Measurements from ENCODE around the gene UBC. TPM values are rescaled to one million over a fixed set of nuclear protein-coding genes. Genes with fewer than 3 reads are reported as not detected.

Gene UBC
- total and polyA plus RNA-seq, 9 of the 15 experiments (the other 6 are each of a cell fraction or from before 2014, with no cell fraction given), result 533 to 1,153 (median 813) TPM

DNA sequence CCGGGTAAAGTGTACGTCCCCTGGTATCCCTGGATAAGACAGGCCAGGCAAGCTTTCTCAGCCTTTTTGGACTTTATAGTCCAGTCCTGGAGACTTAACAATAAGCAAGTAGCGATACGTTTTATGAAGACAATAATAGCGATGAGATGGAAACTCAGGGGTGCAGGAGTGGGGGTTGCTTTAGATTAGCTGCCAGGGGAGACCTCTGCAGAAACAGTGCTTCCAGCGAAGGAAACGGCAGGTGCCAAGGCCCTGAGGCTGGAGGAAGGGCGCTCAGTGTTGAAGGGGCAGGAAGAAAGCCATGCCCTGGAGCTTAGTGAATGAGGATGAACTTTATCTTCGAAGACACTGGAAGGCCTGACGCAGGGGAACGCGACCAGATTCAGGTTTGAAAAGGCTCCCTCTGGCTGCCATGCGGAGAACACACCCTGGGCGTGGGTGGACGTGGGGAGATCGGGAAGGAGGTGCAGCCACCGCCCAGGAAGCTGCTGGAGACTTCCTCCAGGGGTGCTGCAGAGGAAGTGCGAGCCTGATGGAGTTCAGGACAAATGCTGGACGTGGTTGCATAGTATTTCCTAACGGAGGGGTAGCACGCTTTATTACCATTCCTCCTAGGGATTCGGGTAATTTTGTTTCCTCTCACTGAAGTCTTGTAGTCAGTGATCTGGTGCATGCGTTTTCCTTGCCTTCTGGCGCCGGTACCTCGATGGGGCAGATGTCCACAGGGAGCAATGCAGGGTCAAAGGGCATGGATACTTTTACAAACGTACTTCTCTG is 26.1 kb upstream of the UBC start (continued):
- TF ChIP-seq RBM34 (IDR thresholded peaks at IDR 0.05; ENCODE audit: borderline replicate concordance, insufficient read depth, low read length) (no peak), SMC3 (conservative IDR thresholded peaks at IDR 0.05; ENCODE audit: insufficient read depth, low read depth, low read length) (peak; percentile 59), ZNF830 (CRISPR knock-in tag; IDR thresholded peaks at IDR 0.05) (no peak), JUN (IDR thresholded peaks at IDR 0.05; ENCODE audit: borderline replicate concordance, low read depth, low read length) (peak; percentile 8; the same call in 1 of the 2 replicates), JUN (CRISPR knock-in tag; IDR thresholded peaks at IDR 0.05; ENCODE audit: borderline replicate concordance) (no peak), KLF1 (tag; IDR thresholded peaks at IDR 0.05) (peak; percentile 84; the same call in 1 of the 2 replicates), NFATC3 (IDR thresholded peaks at IDR 0.05) (peak; percentile 41; the same call in 1 of the 2 replicates), ZNF24 (IDR thresholded peaks at IDR 0.05) (peak; percentile 63), SIN3B (IDR thresholded peaks at IDR 0.05; ENCODE audit: low read depth) (no peak; the same call in 1 of the 2 replicates), PCBP2 (IDR thresholded peaks at IDR 0.05; ENCODE audit: low read depth, low read length, poor library complexity, severe bottlenecking) (no peak), MCM3 (IDR thresholded peaks at IDR 0.05) (no peak), GABPA (tag; conservative IDR thresholded peaks at IDR 0.05; ENCODE audit: low read depth) (peak; percentile 84), SP2 (IDR thresholded peaks at IDR 0.05; ENCODE audit: extremely low read depth, low read depth, low read length, poor library complexity, severe bottlenecking) (no peak), ETV5 (CRISPR knock-in tag; IDR thresholded peaks at IDR 0.05; ENCODE audit: low read depth) (peak; percentile 88), ZNF584 (CRISPR knock-in tag; IDR thresholded peaks at IDR 0.05; ENCODE audit: low read depth) (no peak)
- TF ChIP-seq, protein P1, sequence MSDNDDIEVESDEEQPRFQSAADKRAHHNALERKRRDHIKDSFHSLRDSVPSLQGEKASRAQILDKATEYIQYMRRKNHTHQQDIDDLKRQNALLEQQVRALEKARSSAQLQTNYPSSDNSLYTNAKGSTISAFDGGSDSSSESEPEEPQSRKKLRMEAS (CRISPR knock-in tag; IDR thresholded peaks at IDR 0.05), result peak; percentile 57; the same call in 1 of the 2 replicates
- TF ChIP-seq, protein P2, sequence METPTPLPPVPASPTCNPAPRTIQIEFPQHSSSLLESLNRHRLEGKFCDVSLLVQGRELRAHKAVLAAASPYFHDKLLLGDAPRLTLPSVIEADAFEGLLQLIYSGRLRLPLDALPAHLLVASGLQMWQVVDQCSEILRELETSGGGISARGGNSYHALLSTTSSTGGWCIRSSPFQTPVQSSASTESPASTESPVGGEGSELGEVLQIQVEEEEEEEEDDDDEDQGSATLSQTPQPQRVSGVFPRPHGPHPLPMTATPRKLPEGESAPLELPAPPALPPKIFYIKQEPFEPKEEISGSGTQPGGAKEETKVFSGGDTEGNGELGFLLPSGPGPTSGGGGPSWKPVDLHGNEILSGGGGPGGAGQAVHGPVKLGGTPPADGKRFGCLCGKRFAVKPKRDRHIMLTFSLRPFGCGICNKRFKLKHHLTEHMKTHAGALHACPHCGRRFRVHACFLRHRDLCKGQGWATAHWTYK (CRISPR knock-in tag; IDR thresholded peaks at IDR 0.05), result no peak
- TF ChIP-seq, protein P3, sequence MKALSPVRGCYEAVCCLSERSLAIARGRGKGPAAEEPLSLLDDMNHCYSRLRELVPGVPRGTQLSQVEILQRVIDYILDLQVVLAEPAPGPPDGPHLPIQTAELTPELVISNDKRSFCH (CRISPR knock-in tag; IDR thresholded peaks at IDR 0.05), result no peak
- TF ChIP-seq, protein P3 (tag; IDR thresholded peaks at IDR 0.05), result peak; percentile 70; the same call in 1 of the 2 replicates
- TF ChIP-seq, protein P4, sequence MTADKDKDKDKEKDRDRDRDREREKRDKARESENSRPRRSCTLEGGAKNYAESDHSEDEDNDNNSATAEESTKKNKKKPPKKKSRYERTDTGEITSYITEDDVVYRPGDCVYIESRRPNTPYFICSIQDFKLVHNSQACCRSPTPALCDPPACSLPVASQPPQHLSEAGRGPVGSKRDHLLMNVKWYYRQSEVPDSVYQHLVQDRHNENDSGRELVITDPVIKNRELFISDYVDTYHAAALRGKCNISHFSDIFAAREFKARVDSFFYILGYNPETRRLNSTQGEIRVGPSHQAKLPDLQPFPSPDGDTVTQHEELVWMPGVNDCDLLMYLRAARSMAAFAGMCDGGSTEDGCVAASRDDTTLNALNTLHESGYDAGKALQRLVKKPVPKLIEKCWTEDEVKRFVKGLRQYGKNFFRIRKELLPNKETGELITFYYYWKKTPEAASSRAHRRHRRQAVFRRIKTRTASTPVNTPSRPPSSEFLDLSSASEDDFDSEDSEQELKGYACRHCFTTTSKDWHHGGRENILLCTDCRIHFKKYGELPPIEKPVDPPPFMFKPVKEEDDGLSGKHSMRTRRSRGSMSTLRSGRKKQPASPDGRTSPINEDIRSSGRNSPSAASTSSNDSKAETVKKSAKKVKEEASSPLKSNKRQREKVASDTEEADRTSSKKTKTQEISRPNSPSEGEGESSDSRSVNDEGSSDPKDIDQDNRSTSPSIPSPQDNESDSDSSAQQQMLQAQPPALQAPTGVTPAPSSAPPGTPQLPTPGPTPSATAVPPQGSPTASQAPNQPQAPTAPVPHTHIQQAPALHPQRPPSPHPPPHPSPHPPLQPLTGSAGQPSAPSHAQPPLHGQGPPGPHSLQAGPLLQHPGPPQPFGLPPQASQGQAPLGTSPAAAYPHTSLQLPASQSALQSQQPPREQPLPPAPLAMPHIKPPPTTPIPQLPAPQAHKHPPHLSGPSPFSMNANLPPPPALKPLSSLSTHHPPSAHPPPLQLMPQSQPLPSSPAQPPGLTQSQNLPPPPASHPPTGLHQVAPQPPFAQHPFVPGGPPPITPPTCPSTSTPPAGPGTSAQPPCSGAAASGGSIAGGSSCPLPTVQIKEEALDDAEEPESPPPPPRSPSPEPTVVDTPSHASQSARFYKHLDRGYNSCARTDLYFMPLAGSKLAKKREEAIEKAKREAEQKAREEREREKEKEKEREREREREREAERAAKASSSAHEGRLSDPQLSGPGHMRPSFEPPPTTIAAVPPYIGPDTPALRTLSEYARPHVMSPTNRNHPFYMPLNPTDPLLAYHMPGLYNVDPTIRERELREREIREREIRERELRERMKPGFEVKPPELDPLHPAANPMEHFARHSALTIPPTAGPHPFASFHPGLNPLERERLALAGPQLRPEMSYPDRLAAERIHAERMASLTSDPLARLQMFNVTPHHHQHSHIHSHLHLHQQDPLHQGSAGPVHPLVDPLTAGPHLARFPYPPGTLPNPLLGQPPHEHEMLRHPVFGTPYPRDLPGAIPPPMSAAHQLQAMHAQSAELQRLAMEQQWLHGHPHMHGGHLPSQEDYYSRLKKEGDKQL (CRISPR knock-in tag; IDR thresholded peaks at IDR 0.05; ENCODE audit: borderline replicate concordance), result 0 out of 2 replicates have a peak, but pooled peaks have one; percentile 73

Measured in K562 (cell line).